Activated T-helper 1 cell treated with anti-CD3 and anti-CD28 coated beads, Interleukin-2, amount 50 U/mL, for 16 hours (primary cell): ENCODE results near the gene RASSF7.
A peak's percentile ranks its signal among the peaks of the same experiment; 100 is the strongest.
"Not testable (repeated sequence)": the region's sequence is repeated elsewhere in the genome, so short reads cannot be mapped to it uniquely, and the experiment has no call there.

Experiments
- DNase-seq, 2 donors: peaks; one replicate each; pipeline ENCODE4 v3.0.0-alpha.2; 2020; ENCODE audit warnings: low read depth in 1 of 2, low spot score in 1 of 2

RASSF7 gene

DNA sequence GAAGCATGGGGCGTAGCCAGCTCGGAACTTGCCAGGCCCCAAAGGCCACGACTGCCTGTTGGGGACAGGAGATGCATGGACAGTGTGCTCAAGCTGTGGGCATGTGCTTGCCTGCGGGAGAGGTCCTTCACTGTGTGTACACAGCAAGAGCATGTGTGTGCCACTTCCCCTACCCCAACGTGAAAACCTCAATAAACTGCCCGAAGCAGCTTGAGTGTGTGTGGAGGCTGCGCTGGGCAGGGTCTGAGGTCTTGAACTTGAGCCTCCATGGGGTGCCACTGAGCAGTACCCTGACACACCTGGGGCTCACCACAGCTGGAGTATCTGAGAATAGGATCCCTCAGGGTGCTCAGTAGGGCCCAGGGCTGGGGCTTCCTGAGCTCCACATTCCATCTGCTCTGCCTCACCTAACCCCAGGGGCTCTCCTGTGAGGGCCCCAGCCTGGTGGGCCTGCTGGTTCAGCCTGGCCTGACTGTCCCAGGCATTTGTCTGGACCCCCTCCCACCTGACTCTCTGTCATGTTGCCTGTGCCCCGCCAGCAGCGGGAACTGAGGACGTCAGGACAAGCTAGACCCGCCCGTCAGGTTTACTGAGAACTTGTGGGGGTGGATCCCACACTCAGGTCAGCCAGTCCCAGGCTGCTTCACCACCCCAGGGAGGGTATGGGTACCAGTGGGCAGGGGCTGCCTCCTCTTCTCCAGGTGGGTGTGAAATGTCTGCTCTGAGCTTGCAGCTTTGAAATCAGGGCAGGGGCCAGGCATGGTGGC, 3.2 kb downstream of the RASSF7 start:
- DNase-seq, result no peak

DNA sequence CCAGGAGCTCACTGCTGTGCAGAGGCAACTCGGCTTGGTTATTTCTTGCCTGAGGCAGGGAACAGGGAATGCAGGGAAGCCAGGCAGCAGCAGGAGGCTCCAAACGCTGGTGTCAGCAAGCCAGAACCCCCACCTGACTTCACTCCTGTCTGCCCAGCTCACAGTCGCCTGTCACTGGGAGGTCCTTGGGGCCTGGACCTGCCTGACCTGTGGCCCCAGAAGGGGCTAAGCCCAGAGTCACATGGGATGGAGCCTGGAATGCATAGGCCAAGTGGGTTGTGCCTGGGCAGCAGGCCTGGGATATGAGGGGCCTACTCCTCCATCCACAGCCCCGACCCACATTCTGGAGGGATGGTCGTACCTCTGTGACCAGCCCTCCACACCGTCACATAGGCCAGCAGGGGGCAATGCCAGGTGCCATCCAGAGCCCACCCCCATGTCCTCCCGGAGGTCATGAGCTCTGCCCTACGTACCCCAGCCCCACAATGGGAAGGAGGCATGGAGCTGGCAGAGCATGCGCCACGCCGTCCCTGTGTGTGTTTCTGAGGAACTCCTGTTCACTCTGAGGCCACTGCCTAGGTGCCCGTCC, 5.2 kb downstream of the RASSF7 start:
- no peak for DNase-seq

DNA sequence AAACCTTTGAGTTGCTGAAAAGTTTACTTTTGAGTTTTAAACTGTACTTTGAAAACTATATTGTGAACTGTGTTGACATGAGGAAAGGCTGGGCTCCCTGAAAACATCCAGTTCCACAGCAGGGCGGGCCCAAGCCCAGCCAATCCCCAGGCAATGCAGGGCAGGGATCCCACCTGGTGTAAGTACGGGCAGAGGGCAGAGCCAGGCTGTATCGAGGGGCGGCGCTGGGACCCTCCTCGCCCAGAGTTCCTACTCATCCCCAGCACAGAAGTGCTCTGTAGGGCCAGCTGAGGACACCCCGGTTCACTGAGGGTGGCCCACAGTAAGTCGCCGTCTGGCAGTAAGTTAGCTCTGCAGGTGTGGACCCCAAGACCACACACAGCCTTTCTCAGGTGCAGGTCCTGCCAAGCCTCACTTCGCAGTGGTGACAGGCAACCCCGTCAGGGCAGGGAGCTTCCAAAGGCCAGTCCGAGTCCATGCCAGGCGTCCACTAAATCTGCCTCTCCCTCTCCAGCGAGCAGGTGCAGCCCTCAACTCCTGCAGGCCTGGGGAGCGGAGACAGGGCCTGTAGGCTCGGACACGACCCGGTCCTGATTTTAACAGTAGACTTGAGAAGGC, 6.3 kb downstream of the RASSF7 start:
- no peak for DNase-seq

DNA sequence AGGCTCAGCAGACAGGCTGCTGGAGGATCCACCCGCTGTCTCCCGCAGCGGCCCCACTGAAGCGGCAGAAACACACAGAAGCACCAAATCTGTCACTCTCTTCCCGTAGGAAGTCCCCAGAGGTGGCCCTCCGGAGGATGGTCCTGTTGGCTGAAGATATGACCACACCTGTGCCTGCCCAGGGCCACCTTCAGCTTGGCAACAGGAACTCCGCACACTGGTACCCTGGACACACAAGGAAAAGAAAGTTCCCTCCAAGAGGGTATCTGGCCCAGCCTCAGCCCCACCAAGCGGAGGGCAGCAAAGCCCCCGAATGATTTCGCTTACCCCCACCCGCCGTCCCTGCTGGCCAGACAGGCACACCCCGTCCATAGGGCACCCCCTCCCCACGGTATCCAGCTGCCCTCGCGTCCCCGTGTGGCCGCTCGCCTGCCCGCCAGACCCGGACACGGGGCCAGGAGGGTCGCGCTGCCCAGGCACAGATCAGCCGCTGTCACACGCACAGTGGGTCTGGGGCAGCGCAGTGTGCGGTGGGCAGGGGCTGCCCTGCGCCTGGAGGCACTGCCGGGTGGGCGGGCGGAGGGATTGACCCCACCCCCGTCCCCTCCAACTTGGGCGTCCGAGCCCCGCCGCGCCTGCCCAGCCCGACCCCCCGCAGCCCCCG, 7.0 kb downstream of the RASSF7 start:
- no peak for DNase-seq

DNA sequence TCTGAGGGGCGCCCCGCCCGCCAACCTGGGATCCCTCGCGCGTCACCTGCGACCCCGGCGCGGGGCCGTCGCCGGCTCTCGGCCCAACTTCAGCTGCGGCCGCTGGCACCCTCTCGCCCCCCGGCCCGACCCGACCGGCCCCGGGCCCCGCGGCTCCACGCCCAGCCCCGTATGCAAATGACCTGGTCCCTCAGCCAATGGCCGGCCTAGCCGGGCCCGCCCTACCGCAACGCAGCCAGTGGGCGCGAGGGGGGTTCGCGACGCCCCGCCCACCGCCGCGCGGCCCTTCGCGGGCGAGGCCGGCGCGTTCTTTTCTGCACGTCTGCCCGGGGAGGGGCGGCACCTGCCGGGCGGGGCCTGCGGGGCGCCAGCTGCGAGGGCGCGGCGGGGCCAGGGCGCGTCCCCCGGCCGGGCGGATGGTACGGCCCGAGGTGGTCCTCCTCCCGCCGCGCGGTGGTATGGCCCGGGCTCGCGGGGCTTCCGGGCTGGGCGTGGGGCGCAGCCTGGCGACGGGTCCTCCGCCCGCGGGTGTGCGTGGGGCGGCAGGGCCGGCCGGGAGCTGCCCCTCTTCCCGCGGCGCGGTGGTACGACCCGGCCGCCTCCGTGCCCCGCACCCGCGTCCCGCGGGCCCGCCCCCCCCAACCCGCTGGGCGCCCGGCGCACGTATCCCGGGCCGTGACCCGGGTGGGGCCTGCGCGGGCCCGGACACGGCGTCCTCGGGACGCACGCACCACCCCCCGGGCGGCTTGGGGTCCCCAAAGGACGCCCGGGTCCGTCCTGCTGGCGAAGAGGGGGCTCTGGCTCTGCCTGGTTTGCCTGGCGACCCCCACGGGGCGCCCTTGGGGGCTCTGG, 7.8 kb downstream of the RASSF7 start:
- DNase-seq, result peak; percentile 73 to 88

DNA sequence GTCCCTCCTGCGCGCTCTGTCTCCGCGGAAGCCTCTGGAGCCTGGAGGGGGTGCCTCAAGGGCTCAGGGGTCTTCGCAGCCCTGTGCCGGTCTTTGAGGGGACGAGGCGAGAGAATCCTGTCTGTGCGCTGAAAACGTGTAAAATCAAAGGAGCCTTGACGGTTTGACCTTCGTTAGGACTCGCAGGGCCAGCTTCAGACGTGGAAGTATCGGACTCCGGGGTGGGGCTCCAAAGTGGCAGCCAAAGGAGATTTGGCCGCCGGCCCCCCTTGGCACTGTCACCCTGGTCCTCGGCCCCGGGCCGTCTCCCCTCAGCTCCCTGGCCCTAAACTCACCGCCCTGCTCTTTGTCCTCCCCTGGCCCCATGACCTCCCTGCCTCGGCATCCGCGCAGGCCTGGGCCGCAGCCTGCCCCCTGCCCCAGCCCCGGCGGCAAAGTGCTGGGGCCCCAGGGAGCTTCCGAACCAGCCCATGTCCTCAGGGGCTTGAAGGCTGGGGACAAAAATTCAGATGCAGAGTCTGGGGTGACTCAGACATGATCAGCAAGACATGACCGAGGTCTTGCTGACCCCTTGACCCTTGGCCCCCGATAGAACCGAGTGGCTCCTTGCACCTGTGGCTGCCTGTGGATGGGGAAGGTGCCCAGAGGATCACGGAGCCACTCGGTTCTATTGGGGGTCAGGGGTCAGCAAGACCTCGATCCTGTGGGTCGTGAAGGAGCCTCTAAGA, 8.6 kb downstream of the RASSF7 start:
- no peak for DNase-seq

DNA sequence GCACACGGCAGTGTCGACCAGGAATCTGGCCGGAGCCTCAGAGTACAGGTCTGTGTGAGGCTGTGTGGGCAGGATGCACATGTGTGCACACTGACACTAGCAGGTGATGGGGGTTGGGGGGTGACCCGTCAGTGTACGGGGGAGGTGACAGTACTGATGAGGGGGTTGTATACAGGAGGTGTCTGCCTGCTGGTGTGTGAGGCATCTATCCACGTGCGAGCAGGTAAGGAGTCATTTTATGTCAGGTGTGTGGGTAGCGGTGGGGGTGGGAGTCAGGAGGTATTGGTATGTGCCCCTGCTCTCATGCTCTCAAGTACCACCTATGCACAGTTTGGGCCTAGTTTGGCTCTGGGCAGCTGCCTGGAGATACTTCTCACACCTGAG, 11.0 kb downstream of the RASSF7 start:
- no peak for DNase-seq

DNA sequence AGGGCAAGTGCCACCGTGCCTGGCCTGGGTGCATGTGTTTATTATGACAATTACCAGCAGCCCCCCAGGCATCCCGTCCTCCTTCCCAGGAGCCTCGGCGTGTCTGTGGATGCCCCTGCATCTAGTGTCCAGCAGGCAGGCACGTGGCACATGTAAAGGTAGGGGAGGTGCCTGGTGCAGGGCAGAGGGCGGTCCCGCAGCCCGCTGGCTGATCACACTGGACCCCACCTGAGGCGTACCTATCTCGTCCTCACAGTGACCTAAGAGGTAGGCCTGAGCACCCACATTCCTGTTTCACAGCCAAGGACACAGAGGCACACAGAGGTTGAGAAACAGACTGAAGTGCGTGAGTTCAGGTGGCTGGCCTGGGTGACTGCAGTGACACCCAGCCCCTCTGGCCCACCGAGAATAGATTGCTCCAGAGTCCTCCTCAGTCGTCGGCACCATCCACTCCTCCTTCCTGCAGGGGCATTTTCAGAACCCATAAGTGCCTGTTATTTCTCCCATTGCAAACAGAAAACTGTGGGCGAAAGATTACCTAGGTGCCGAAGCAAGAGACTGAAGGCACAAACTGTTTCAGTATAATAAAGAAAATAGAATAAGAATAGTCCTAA, 12.5 kb downstream of the RASSF7 start:
- no peak for DNase-seq

DNA sequence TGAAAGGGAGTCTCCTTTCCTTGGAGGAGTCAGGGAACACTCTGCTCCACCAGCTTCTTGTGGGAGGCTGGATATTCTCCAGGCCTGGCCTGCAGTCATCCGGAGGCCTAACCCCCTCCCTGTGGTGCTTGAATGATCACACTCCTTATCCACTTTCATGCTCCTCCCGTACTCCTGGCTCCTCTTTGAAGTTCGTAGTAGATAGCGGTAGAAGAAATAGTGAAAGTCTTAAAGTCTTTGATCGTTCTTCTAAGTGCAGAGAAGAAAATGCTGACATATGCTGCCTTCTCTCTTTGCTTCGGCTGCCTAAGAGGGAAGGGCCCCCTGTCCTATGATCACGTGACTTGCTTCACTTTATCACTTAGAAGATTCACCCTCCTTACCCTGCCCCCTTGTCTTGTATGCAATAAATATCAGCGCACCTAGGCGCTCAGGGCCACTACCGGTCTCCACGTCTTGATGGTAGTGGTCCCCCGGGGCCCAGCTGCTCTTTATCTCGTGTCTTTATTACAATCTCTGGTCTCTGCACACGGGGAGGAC, 13.3 kb downstream of the RASSF7 start:
- not testable (repeated sequence) for DNase-seq

DNA sequence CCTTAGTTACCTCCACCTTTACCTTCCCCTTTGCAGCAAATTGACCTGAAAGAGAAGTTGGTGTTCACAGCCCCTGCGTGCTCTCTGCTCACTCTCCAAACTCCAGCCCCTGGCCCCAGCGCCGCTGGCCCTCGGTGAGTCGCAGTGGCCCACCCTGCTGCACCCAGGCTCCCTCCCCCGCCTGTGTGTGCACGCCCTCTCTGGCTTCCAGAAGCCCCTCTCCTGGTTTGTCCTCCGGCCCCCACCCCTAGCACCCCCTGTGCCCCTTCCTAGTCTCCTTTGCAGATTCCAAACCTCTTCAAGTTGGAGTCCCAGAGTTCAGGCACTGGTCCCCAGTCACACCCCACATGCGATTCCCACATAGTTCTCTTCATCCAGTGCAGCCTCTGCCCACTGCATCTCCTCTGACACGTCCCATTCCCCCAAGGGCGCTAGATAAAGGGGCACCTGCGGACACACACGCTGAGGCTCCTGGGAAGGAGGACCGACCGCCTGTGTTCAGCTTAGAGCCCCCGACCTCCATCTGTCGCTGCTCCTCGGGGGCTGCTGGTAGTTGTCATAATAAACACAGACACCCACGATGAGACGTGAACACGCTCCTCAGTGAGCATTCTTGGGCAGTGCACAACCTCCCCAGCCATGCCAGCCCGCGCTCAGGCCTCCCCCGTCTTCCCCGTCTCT, 14.0 kb downstream of the RASSF7 start:
- no peak for DNase-seq

DNA sequence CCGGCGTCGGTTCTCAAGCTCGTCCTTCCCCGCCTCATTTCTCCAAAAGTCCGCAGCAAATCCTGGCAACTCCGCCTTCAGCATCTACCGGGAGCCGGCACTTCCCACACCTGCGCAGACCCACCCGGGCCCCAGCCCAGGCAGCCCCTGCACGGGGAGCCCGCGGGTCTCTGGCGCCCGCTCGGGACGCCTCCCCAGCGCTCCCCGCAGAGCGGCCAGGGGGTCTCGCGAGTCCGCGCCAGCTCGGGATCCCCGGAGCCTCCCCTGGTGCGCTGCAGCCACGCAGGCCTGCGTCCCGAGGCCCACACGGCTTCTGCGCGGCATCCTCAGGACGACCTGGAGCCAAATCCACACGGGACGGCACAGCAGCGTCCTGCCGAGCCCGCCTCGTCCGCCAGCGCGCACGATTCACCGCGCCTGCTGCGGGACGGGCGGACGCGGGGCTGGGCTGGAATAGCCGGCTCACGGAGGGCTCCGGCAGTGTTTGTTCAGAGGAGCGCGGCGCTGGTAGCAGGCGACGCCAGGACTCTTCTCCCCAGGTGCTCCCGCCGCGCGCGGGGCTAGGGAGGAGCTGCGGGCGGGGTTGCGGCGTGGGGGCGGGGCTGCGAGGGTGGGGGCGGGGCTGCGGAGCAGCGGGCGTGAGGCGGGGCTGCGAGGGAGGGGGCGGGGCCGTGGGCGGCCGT, 14.7 kb downstream of the RASSF7 start:
- DNase-seq, result no peak

DNA sequence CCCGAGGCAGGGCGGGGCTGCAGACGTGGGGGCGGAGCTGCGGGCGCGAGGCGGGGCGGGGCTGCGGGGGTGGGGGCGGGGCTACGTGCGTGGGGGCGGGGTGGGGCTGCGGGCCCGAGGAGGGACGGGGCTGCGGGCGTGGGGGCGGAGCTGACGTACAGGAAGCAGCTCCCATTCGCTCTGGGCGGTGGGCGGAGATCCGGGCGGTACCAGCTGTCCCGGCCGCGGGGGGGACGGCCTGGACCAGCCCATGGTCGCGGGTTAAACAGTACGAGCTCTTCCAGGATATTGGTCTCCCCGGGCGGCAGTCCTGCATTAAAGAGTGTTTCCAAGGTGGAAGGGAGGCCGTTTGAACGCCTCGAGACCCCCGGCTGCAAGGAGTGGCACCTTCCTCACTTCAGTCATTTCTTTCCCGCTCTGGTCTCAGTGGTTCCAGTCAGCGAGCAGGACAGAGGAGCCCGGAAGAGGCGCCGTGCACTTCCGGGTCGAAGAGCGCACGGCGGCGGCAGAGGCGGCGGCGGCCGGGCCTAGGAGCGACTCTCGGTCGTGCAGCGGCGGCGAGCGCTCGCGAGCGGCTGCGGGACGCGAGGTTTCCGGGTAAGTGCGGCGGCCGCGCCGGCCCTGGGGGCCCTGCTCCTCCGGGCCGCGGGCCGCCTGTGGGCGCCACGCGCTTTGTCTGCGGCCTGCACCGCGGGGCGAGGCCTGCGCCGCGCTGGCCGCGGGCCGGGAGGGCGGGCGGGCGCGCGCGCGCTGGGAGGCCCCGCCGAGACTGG, 15.4 kb downstream of the RASSF7 start, which contains the start of gene PHRF1:
Gene PHRF1, plus strand, starts transcription at position 475 of the 773 bp plus-strand sequence. CDS start 5,043 bp downstream, outside the sequence.
- DNase-seq, result peak; percentile 91 to 94

DNA sequence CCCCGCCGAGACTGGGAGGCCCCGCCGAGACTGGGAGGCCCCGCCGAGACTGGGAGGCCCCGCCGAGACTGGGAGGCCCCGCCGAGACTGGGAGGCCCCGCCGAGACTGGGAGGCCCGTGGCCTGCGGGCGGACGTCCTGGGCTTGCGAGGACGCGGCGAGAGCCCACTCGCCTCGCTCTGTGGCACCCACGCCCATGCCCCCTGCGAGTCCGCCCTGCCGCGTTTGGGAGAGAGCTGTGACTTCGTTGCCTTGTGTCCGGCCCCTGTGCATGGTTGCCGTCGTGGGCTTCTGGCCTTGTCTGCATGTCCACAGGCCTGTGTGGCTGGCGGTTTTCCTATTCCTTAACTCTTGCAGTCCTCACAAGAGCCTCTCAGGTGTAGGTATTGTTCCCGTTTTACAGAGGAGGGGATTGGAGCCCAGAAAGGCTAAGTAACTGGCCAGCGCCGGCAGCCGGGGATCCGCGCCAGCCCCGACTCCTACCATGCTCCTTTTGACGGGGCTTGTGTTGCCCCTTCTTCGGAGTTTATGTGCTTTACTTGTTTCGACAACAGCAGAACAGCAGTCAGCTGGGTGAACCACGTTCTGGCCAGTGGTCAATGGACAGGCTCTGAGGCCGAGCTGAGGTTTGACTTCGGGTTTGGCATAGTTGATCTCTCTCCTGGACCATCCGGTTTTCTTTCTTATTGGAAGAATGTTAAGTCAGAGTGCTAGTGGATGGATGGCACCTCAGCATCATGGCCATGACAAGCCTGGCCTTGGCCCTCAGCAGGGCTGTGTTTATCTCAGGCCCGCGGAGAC, 16.2 kb downstream of the RASSF7 start:
- no peak for DNase-seq

DNA sequence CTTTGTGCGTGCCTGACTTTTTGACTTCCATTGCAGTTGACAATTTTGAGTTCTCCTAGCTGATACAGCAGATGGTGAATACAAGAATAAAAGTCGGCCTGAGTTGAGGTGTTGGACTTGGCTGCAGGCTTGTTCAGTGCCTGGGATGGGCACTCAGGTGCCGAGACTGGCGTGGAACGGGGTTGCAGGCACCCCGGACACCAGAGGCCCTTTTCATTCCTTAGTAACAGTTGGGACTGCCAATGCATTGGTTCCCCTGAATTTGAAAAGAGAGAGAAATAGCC, 16.8 kb downstream of the RASSF7 start:
- no peak for DNase-seq

DNA sequence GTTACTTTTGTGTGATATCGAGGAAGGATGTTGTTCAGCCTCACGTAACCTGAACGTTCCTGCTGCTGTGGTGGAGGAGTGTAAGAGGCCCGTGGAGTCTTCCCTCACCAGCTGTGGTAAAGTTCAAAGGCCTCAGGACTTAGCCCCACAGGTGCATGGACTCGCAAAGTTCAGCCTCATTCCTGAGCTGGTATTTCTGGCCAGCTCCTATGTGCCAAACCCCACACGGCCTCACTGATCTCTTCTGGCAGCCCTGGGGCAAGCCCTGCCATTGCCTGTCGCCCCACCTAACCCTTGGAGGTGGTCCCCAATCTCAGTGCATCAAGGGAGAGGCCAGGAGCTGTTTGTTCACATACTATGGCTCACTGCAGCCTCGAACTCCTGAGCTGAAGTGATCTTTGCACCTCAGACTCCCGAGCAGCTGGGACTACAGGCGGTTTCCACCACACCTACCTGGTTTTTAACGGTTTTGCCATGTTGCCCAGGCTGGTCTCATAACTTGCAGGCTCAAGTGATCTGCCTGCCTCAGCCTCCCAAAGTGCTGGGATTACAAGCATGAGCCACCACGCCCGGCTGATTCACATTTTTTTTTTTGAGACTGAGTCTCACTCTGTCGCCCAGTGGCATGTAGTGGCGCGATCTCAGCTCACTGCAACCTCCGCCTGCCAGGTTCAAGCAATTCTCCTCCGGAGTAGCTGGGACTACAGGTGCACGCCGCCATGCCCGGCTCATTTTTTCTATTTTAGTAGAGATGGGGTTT, 17.7 kb downstream of the RASSF7 start:
- no peak for DNase-seq

DNA sequence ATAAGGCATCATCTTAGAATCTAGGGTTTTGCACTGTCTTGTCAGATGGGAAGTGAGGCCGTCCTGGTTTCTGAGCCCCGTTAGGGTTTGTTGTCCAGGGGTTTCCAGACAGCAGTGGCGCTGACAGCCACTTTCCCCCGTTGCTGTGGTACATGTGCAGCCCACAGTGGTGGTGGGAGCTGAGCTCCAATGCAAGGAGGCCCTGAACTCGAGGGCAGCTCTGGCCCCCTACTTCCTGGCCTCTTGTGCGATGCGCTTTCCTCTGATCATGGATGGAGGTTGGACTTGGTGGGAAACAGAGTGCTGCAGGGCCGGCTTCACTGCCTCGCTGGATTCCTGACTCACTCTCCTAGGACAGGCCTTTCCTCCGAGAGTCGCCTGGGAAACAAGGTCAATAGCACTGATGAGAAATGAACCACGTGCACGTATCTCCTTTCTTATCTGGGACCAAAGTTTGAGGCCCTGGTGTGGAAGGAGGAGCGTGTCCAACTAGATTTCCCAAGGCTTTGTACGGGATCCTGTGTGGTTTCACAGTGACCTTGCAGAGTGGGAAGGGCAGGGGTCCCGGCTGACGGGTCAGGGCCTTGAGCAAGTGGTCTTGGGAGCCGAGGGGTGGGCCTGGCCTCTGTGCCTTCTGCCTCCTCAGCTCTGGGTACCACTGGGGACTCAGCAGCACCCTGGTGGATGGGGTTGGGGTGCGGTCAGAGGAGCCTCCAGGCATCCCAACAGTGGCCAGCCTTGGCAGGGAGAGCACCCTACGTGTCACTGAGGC, 19.2 kb downstream of the RASSF7 start:
- no peak for DNase-seq
